Measurements from ENCODE around the gene UBE2D1.
"Not testable (repeated sequence)": the region's sequence is repeated elsewhere in the genome, so short reads cannot be mapped to it uniquely, and the experiment has no call there.

UBE2D1 gene

GRCh38 chr10:58384999-58385783 is 50.4 kb downstream of the UBE2D1 start, which contains the start of gene TFAM:
Gene TFAM (plus strand): TSS chr10:58385410. CDS start chr10:58385548, 138 bp downstream.
- DNase-seq: peak; percentile 88

- DNase-seq: peak; percentile 10
Measured at GRCh38 chr10:58385784-58386112, 50.9 kb downstream of the UBE2D1 start.

GRCh38 chr10:58389024-58389423 is 54.2 kb downstream of the UBE2D1 start:
- no peak for DNase-seq

- DNase-seq: peak; percentile 6
Measured at GRCh38 chr10:58393317-58393716, 58.5 kb downstream of the UBE2D1 start.

DNA sequence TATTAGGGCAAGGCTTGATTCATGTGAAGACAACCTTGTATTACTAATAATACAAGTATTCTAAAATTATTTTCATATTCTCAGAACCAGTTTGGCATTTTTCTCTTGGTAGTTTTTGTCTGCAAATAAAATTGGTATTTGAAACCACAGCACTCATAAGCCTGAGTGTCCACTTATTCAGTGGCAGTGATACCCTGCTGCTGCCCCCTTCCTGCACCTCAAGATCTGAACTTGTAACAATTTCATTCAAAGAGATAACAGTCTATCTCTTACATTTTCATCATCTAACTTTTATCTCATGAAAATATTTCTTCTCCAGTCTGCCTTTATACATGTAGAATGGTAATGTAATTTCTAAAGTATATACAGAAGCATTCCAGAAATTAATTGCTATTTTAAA is 59.7 kb downstream of the UBE2D1 start:
- no peak for DNase-seq

- no peak for DNase-seq
Measured at GRCh38 chr10:58396057-58396456, 61.3 kb downstream of the UBE2D1 start.

DNA sequence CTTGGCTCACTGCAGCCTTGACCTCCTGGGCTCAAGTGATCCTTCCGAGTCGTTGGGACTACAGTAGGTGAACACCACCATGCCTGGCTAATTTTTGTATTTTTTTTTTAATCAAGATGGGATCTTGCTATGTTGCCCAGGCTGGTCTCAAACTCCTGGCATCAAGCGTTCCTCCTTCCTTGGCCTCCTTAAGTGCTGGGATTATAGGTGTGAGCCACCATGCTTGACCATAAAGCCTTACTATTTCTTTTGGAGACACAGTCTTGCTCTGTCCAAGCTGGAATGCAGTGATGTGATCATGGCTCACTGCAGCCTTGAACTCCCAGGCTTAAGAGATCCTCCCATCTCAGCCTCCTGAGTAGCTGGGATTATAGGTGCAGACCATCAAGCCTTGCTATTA is 63.0 kb downstream of the UBE2D1 start:
- DNase-seq: no peak

- DNase-seq: peak; percentile 78
Measured at GRCh38 chr10:58399410-58399809, 64.6 kb downstream of the UBE2D1 start.

DNA sequence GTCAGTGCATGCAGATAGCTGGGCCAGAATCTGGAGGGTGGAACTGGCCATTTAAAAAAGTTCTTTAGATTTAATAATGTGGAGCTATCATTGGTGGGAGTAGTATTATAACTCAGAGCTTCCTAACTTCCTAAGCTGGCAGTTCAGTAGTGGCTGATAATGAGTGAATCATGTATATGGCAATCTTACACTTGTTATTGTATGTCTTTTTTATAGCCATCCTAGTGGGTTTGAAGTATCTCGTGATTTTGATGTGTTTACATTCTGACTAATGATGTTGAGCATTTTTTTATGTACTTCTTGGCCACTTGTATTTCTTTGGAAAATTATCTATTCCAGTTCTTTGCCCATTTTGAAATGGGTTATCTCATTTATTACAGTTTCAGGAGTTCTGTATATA is 65.8 kb downstream of the UBE2D1 start:
- DNase-seq: no peak

- DNase-seq: no peak
Measured at GRCh38 chr10:58404001-58404400, 69.2 kb downstream of the UBE2D1 start.

DNA sequence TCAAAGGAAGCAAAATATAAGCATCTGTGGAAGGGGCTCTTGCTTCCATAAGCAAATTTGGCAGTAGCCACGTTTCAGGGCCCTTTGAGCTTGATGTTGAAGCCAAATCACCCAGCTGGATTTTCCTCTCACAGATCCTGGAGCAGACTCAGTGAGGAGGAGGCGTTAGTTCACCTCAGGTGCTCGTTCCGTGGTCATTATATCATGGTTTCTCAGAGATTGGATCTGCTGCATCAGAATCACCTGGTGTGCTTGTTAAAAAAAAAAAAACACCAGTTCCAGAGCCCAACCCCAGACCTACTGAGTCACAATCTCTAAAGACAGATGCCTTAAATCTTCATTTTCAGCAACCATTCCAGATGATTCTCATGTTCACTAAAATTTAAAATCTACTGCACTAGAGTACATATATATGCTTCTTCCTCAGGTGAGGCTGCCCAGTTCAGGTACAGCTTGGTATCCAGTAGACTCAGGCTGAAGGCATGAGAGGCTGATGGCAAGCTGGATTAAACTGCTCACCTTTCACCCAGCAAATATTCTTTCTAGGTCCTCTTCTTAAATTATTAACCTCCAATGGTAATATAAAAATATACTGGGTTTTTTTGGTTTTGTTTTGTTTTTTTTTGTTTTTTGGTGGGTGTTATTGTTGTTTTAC is 75.3 kb downstream of the UBE2D1 start:
- DNase-seq: no peak

- DNase-seq: no peak
Measured at GRCh38 chr10:58412502-58412961, 77.7 kb downstream of the UBE2D1 start.

DNA sequence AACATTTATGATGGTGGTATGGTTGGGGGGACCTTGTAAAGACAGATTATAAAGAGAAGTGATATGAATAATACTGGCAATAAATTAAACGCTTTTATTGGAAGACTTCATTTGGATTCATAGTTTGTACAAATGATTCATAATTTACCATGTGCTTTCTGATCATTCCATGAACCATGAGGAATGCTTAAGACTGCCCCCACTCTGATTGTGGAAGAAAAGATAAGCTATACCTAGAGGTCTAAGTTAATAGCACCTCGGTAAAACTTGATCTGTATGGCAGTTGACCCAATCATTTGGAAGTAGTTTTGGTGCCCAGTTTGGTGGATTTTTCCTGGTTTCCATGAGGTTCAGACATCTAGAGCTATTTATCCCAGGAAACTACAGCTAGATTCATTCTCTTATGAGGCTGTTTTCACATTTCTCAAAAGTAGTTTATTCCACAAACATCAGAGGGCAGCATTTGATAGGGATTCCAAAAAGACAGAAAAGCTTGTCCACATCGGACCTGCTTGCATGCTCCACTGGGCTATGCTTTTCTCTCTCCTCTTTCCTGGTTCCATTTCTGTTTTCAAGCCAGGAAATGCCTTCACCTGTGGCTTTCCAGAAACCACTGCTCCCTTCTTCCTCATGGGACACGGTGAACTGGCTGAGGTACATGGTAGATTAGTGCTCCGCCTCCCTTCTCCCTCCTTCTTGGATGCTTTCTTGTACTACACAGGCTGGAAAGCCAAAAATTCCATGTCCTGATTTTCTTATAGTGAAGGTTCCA is 79.7 kb downstream of the UBE2D1 start:
- DNase-seq: no peak

- no peak for DNase-seq
Measured at GRCh38 chr10:58415757-58416156, 81.0 kb downstream of the UBE2D1 start.

DNA sequence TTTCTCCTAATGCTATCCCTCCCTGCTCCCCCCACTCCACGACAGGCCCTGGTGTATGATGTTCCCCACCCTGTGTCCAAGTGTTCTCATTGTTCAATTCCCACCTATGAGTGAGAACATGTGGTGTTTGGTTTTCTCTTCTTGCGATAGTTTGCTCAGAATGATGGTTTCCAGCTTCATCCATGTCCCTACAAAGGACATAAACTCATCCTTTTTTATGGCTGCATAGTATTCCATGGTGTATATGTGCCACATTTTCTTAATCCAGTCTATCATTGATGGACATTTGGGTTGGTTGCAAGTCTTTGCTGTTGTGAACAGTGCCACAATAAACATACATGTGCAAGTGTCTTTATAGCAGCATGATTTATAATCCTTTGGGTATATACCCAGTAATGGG is 83.1 kb downstream of the UBE2D1 start:
- DNase-seq: not testable (repeated sequence)

Measured in inflammatory macrophage treated with lipopolysaccharide for 4 hours (primary cell).